Measurements from ENCODE around the gene EPS8L3. TPM values are rescaled to one million over a fixed set of nuclear protein-coding genes. Genes with fewer than 3 reads are reported as not detected.

The EPS8L3 gene
- polyA plus RNA-seq, 6 donors from 2014 or later: not detected

- ATAC-seq (ENCODE audit: low read depth in 2 of 2) (no peak), DNase-seq (no peak)
- peaks cover 0 to 23% (median 7%) of the 10 kb centered on the region in 3 donors for H3K27me3 Mint-ChIP-seq
- H3K4me3 Mint-ChIP-seq: no peak overlapping the region
- H3K27ac Mint-ChIP-seq: no peak overlapping the region
- H3K9me3 Mint-ChIP-seq: no peaks in the 10 kb centered on the region
- H3K4me1 Mint-ChIP-seq: peaks cover 0 to 14% (median 12%) of the 10 kb centered on the region in 3 donors
- H3K36me3 Mint-ChIP-seq: no peaks in the 10 kb centered on the region
Measured at GRCh38 chr1:109790329-109790728, 26.6 kb upstream of the EPS8L3 start.

DNA sequence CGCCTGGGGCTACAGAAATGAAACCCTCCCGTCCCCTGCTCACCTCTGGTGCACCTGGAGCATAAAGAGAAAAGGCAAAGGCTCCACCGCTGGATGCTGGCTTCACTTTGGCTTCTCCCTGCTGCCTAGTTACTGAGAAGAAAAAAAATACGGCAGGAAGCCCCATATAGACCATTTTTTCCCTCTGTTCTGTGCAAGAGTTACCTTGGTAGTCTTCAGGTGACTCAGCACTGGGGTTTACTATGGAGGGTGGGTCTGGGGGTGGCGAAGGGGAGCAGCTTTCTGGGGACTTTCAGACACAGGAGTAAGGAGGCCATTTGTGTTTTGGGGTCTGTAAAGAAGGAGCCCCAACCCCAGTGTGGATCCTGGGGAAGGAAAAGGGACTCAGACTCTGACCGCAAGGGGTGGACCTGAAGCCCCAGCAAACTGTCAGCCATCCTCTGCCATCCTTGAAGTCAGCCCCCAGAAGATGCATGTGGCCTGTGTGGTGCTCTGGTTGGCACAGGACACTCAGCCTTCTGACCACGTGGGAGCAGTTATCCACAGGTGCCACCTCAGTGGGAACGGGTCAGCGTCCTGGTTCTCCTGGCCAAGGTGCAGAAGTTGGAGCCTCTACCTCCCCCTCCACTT is 25.9 kb upstream of the EPS8L3 start:
- H3K4me1 Mint-ChIP-seq: peaks cover 0 to 14% (median 12%) of the 10 kb centered on the region in 3 donors
- H3K27ac Mint-ChIP-seq: peak overlapping the region in 2 of 6 donors; percentile 57 to 90
- H3K36me3 Mint-ChIP-seq: no peaks in the 10 kb centered on the region
- H3K4me3 Mint-ChIP-seq: no peak overlapping the region
- H3K9me3 Mint-ChIP-seq: no peaks in the 10 kb centered on the region
- peaks cover 0 to 28% (median 7%) of the 10 kb centered on the region in 3 donors for H3K27me3 Mint-ChIP-seq
- no peak for DNase-seq
- no peak for ATAC-seq (ENCODE audit: low read depth in 2 of 2)

- ATAC-seq (ENCODE audit: low read depth in 2 of 2): peak in 1 of 2 donors; percentile 20
- DNase-seq: no peak
- H3K4me1 Mint-ChIP-seq: peaks cover 0 to 14% (median 12%) of the 10 kb centered on the region in 3 donors
- no peaks in the 10 kb centered on the region for H3K9me3 Mint-ChIP-seq
- H3K36me3 Mint-ChIP-seq: no peaks in the 10 kb centered on the region
- peaks cover 0 to 28% (median 7%) of the 10 kb centered on the region in 3 donors for H3K27me3 Mint-ChIP-seq
- peak overlapping the region in 1 of 6 donors; percentile 90 for H3K27ac Mint-ChIP-seq
- H3K4me3 Mint-ChIP-seq: no peak overlapping the region
Measured at GRCh38 chr1:109788695-109789521, 25.2 kb upstream of the EPS8L3 start.

DNA sequence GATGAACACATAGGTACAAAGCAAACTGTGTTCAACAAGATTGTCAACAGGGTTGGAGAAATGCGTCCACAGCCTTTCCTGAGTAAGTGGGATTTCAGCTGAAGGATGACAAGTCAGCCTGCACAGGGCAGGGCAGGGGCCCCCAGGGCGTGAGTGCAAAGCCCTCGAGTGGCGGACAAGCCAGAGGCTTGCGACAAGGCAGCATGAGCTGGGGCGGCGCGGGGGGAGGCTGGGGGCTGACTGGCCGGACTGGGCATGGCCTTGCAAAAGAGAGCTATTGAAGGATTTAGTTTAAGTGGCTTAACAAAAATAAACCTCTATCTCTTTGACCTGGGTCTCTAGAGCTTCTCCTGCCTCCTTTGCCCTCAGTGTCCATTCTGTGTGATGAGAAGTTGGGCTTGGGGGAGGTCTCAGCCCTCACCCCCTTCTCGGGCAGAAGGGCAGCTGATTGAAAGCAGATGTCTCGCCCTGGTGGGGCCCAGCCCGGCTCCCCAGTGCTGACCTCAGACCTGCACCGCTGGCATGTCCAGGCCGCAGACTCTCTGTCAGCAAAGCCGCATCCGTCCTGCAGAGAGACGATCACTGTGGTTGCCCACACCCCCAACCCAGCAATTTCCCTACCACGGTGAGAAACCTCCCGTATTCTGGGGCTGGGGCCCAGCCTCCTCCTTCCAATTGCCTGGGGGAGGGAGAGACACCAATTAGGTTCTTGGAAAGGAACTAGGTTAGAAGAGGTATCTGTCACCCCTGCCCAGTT is 24.3 kb upstream of the EPS8L3 start:
- H3K27me3 Mint-ChIP-seq: peaks cover 0 to 23% (median 7%) of the 10 kb centered on the region in 3 donors
- no peaks in the 10 kb centered on the region for H3K36me3 Mint-ChIP-seq
- H3K9me3 Mint-ChIP-seq: no peaks in the 10 kb centered on the region
- H3K27ac Mint-ChIP-seq: no peak overlapping the region
- no peak overlapping the region for H3K4me3 Mint-ChIP-seq
- no peak for ATAC-seq (ENCODE audit: low read depth in 2 of 2)
- no peak for DNase-seq
- H3K4me1 Mint-ChIP-seq: peaks cover 0 to 14% (median 12%) of the 10 kb centered on the region in 3 donors

- Mint-ChIP-seq H3K27me3 (peaks cover 0 to 16% (median 3%) of the 10 kb centered on the region in 3 donors), H3K9me3 (no peaks in the 10 kb centered on the region), H3K4me1 (peaks cover 0 to 14% (median 12%) of the 10 kb centered on the region in 3 donors), H3K27ac (no peak overlapping the region), H3K4me3 (no peak overlapping the region), H3K36me3 (no peaks in the 10 kb centered on the region)
- ATAC-seq (ENCODE audit: low read depth in 2 of 2) (no peak), DNase-seq (no peak)
Measured at GRCh38 chr1:109787211-109787844, 23.6 kb upstream of the EPS8L3 start.

- Mint-ChIP-seq H3K27ac (no peak overlapping the region), H3K9me3 (peaks cover 0 to under 1% (median 0%) of the 10 kb centered on the region in 7 donors), H3K4me1 (peaks cover 0 to 14% (median 12%) of the 10 kb centered on the region in 3 donors), H3K27me3 (peaks cover 0 to 11% (median 0%) of the 10 kb centered on the region in 3 donors), H3K4me3 (no peak overlapping the region), H3K36me3 (no peaks in the 10 kb centered on the region)
- ATAC-seq (ENCODE audit: low read depth in 2 of 2) (no peak), DNase-seq (no peak)
Measured at GRCh38 chr1:109786531-109787021, 22.9 kb upstream of the EPS8L3 start.

- H3K27ac Mint-ChIP-seq: no peak overlapping the region
- no peak overlapping the region for H3K4me3 Mint-ChIP-seq
- no peak for DNase-seq
- peaks cover 0 to 10% (median 7%) of the 10 kb centered on the region in 3 donors for H3K4me1 Mint-ChIP-seq
- H3K27me3 Mint-ChIP-seq: peaks cover 0 to 6% (median 0%) of the 10 kb centered on the region in 3 donors
- H3K36me3 Mint-ChIP-seq: no peaks in the 10 kb centered on the region
- H3K9me3 Mint-ChIP-seq: peaks cover 0 to 5% (median 0%) of the 10 kb centered on the region in 7 donors
- ATAC-seq (ENCODE audit: low read depth in 2 of 2): no peak
Measured at GRCh38 chr1:109786112-109786480, 22.4 kb upstream of the EPS8L3 start.

DNA sequence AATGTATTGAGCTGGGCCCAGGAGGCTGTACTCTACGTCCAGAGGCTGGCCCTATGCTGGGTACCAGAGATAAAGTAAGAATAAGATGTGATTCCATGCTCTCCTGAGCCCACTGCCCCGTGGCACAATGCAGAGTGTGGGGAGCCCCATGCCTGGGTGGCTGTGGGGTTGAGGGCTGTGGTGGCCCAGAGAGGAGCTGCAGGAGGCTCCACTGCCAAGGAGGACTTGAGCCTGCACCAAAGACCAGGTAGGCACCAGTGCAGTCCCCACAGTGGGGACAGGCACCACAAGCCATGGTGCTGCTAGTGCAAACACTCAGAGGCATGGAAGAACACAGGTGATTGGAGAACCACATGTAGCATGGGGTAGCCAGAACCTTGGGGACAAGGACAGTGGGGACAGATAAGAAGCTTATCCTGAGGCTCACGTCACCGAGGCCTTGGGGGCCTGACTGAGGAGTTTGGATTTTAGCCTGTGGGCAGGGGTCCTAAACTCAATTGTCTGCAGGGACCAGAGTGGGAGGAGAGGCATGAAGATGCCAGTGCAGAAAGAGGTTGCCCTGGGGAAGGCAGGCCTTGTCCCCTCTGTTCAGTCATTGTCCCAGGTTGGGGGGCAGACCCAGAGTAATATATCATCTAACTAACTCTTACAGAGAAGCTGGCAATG is 21.9 kb upstream of the EPS8L3 start:
- no peak overlapping the region for H3K4me3 Mint-ChIP-seq
- peaks cover 0 to 5% of the 10 kb centered on the region in 2 donors for H3K36me3 Mint-ChIP-seq
- no peak overlapping the region for H3K27ac Mint-ChIP-seq
- DNase-seq (no peak), ATAC-seq (ENCODE audit: low read depth in 2 of 2) (no peak)
- H3K4me1 Mint-ChIP-seq: peaks cover 0 to 5% (median 2%) of the 10 kb centered on the region in 3 donors
- H3K27me3 Mint-ChIP-seq: peaks cover 0 to 5% (median 0%) of the 10 kb centered on the region in 3 donors
- H3K9me3 Mint-ChIP-seq: peaks cover 0 to 10% (median 0%) of the 10 kb centered on the region in 7 donors

DNA sequence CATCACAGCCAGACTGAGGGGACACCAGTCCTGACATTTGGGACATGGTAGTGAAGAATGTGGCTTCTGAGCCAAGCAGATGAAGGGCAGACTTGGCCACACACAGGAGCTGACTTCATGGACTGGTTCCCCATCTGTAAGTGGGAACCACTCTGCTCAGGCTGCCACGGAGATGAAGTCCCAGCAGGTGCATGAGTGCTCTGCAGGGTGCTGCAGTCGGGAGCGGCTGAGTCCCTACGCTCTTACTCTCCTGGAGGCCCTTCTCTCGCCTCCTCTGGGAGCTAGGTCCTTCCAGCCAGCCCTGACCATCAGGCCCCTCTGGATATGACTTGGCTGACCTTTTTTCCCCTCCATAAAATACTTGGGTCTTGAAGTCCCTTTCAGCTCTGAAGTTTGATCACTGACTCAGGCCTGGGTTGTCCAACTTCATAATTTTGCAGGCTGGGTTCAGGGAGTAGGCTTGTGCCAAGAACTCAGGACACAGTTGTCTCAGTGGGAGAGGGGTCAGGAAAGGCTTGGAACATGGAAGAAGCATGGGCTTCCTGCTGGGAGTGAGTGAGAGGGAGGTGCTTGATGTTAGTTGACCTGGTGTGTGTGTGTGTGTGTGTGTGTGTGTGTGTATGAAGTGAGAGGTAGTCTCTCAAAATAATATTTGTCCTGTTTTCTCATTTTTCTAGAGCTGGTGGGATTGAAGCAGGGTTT is 21.0 kb upstream of the EPS8L3 start:
- peaks cover 0 to 4% (median 0%) of the 10 kb centered on the region in 3 donors for H3K4me1 Mint-ChIP-seq
- peak overlapping the region in 1 of 8 donors; percentile 35 for H3K4me3 Mint-ChIP-seq
- H3K27me3 Mint-ChIP-seq: peaks cover 0 to 5% (median 0%) of the 10 kb centered on the region in 3 donors
- no peak for DNase-seq
- H3K36me3 Mint-ChIP-seq: peaks cover 0 to 8% of the 10 kb centered on the region in 2 donors
- ATAC-seq (ENCODE audit: low read depth in 2 of 2): no peak
- peaks cover 0 to 13% (median 0%) of the 10 kb centered on the region in 7 donors for H3K9me3 Mint-ChIP-seq
- H3K27ac Mint-ChIP-seq: peak overlapping the region in 1 of 6 donors; percentile 31

DNA sequence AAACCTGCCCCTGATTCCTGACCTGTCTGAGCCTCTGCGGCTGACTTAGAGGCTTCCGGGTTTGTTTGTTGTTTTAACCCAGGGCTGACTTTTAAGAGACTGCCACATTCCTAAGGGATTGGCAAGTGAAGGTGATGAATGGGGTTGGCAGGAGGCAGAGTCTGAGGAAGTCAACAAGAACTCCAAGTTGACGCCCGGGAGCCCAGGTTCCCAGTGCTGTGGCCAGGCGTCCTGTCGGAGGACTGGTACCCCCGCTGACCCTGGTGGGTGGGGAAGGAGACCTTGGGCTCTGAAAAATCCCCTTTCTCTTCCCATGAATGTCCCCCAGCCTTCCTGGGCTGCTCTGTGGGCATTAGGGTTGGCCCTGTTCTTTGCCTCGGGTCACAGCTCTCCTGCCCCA is 19.7 kb upstream of the EPS8L3 start:
- Mint-ChIP-seq H3K4me1 (no peaks in the 10 kb centered on the region), H3K36me3 (peaks cover 0 to 8% of the 10 kb centered on the region in 2 donors), H3K4me3 (no peak overlapping the region), H3K27ac (no peak overlapping the region), H3K9me3 (peaks cover 0 to 13% (median 0%) of the 10 kb centered on the region in 7 donors), H3K27me3 (peaks cover 0 to 5% (median 0%) of the 10 kb centered on the region in 3 donors)
- ATAC-seq (ENCODE audit: low read depth in 2 of 2): no peak
- DNase-seq: no peak

- Mint-ChIP-seq H3K9me3 (peaks cover 0 to 13% (median 0%) of the 10 kb centered on the region in 7 donors), H3K36me3 (peaks cover 0 to 8% of the 10 kb centered on the region in 2 donors), H3K4me3 (no peak overlapping the region), H3K4me1 (no peaks in the 10 kb centered on the region), H3K27ac (no peak overlapping the region), H3K27me3 (peaks cover 0 to 5% (median 0%) of the 10 kb centered on the region in 3 donors)
- no peak for DNase-seq
- ATAC-seq (ENCODE audit: low read depth in 2 of 2): no peak
Measured at GRCh38 chr1:109782927-109783326, 19.2 kb upstream of the EPS8L3 start.

GRCh38 chr1:109782514-109782913 is 18.8 kb upstream of the EPS8L3 start:
- ATAC-seq (ENCODE audit: low read depth in 2 of 2): no peak
- DNase-seq: no peak
- H3K36me3 Mint-ChIP-seq: peaks cover 0 to 8% of the 10 kb centered on the region in 2 donors
- H3K4me1 Mint-ChIP-seq: no peaks in the 10 kb centered on the region
- H3K9me3 Mint-ChIP-seq: peaks cover 0 to 13% (median 0%) of the 10 kb centered on the region in 7 donors
- H3K4me3 Mint-ChIP-seq: no peak overlapping the region
- peak overlapping the region in 2 of 6 donors; percentile 9 to 30 for H3K27ac Mint-ChIP-seq
- peaks cover 0 to 5% (median 0%) of the 10 kb centered on the region in 3 donors for H3K27me3 Mint-ChIP-seq
